ENCODE data around the gene KIAA1328.

The KIAA1328 gene

GRCh38 chr18:36963464-36963863 lies 134.5 kb downstream of the KIAA1328 start:
- ChIA-PET POLR2A (no interaction called here), CTCF (interaction anchor here (1.0 kb wide), 1 partner anchor 13 kb away, joined by 3 read pairs; no protein-coding TSS in a partner anchor)
- DNase-seq (ENCODE audit: extremely low spot score), result no peak
- no peak for TF ChIP-seq CTCF (IDR thresholded peaks at IDR 0.05; ENCODE audit: control extremely low read depth, extremely low read depth, low read depth, missing control alignments)

- ChIA-PET CTCF (no interaction called here), POLR2A (no interaction called here)
- no peak for TF ChIP-seq CTCF (IDR thresholded peaks at IDR 0.05; ENCODE audit: control extremely low read depth, extremely low read depth, low read depth, missing control alignments)
- DNase-seq (ENCODE audit: extremely low spot score), result no peak
Observed at GRCh38 chr18:36974686-36975085, 145.8 kb downstream of the KIAA1328 start.

GRCh38 chr18:36977121-36977520 lies 148.2 kb downstream of the KIAA1328 start:
- CTCF ChIA-PET, result interaction anchor here (1.4 kb wide), 1 partner anchor 14 kb away, joined by 3 read pairs; no protein-coding TSS in a partner anchor

GRCh38 chr18:36993068-36993467 lies 164.1 kb downstream of the KIAA1328 start:
- ChIA-PET CTCF (no interaction called here), POLR2A (no interaction called here)
- no peak for TF ChIP-seq CTCF (IDR thresholded peaks at IDR 0.05; ENCODE audit: control extremely low read depth, extremely low read depth, low read depth, missing control alignments)
- DNase-seq (ENCODE audit: extremely low spot score), result no peak

More at GRCh38 chr18:36977121-36977520, 148.2 kb downstream of the KIAA1328 start:
- POLR2A ChIA-PET, result no interaction called here
- no peak for DNase-seq (ENCODE audit: extremely low spot score)
- TF ChIP-seq CTCF (IDR thresholded peaks at IDR 0.05; ENCODE audit: control extremely low read depth, extremely low read depth, low read depth, missing control alignments), result no peak

GRCh38 chr18:37006742-37007141 lies 177.8 kb downstream of the KIAA1328 start:
- CTCF ChIA-PET, result no interaction called here
- no peak for DNase-seq (ENCODE audit: extremely low spot score)
- TF ChIP-seq CTCF (IDR thresholded peaks at IDR 0.05; ENCODE audit: control extremely low read depth, extremely low read depth, low read depth, missing control alignments), result no peak
- POLR2A ChIA-PET, result no interaction called here

GRCh38 chr18:37012452-37012851 lies 183.5 kb downstream of the KIAA1328 start:
- ChIA-PET CTCF (interaction anchor here (1.3 kb wide), 1 partner anchor 21 kb away, joined by 3 read pairs; no protein-coding TSS in a partner anchor), POLR2A (interaction anchor here (0.6 kb wide), 1 partner anchor 63 kb away, joined by 5 read pairs; no protein-coding TSS in a partner anchor)
- no peak for TF ChIP-seq CTCF (IDR thresholded peaks at IDR 0.05; ENCODE audit: control extremely low read depth, extremely low read depth, low read depth, missing control alignments)

More at GRCh38 chr18:37012452-37012851, 183.5 kb downstream of the KIAA1328 start:
- DNase-seq (ENCODE audit: extremely low spot score), result no peak

All from GM10248 (cell line).